GM10847 (cell line): ENCODE results near the gene ANKRD16.

ENCODE experiments used
- POLR2A ChIP-seq: IDR thresholded peaks from 2 replicates; pipeline ENCODE4 v1.6.1; 2011; ENCODE audit not compliant: insufficient read length; ENCODE audit errors: extremely low read depth

The ANKRD16 gene

DNA sequence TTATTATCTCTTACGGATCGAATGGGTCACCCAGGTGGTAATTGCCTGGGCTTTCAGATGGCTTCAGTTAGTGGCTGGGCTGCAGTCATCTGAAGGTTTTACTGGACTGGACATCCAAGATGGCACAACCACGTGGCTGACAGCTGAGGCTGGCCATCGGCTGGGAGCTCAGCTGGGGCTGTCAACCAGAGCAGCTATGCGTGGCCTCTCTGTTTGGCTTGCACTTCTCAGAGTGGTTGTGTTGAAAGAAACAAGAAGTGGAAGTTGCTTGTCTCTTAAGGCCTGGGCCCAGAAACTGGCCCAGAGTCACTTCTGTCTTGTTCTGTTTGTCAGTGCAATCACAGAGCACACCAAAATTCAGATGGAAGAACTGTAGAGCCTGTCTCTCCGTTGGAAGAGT lies 70.8 kb downstream of the ANKRD16 start:
- TF ChIP-seq POLR2A: no peak

DNA sequence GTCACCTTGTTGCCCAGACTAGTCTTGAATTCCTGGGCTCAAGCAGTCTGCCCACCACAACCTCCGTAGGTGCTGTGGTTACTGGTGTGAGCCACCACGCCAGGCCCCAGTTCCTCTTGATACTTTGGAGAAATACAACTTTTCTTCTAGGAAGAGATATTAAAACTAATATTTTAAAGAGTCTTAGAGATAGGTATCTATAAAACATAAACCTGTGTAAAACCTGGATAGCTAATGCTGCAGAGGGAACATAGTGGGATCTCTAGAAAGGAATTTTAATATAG lies 71.7 kb downstream of the ANKRD16 start:
- TF ChIP-seq POLR2A: no peak

DNA sequence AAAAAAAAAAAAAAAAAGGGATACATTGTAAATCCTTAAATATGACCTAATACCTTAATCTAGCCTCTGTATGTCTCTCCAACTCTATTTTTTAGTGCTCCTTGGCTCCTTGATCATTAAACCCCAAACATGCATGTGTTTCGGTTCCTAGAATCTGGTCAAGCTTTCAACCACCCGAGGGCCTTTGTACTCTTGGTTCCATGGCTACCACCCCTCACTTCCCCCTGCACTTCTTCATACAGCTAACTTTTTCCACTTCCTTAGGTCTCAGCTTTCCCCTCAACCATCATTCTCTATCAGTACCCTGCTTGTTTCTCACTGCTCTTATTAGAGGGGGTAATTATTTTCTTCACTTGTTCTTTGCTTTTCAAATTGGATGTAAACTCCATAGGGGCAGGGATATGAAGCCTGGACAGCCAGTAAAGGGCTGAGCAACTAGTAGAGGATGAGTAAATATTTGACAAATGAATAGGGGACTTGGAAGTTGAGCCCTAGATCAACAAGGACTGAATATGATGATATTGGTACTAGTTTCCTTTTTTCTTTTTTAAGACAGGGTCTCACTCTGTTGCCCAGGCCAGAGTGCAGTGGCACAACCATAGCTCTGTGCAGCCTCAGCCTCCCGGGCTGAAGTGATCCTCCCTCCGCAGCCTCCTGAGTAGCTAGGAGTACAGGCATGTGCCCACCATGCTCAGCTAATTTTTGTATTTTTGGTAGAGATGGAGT lies 72.2 kb downstream of the ANKRD16 start:
- TF ChIP-seq POLR2A: no peak

DNA sequence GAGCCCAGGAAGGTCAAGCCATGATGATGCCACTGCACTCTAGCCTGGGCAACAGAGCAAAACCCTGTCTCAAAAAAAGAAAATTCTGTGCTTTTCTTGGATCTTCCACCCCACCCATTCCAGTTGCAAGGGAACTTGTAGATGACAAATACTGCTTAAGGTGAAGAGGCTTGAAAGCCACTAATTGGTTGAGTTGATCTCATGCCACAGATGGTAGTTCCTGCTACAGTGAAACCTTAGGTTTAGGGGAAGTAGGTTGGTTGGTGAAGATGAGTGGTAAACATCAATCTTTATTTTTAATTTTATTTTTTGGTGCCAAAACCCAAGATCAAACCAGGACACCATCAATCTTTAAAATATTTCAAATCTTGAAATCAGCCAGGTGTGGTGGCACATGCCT lies 73.5 kb downstream of the ANKRD16 start:
- TF ChIP-seq POLR2A: no peak

DNA sequence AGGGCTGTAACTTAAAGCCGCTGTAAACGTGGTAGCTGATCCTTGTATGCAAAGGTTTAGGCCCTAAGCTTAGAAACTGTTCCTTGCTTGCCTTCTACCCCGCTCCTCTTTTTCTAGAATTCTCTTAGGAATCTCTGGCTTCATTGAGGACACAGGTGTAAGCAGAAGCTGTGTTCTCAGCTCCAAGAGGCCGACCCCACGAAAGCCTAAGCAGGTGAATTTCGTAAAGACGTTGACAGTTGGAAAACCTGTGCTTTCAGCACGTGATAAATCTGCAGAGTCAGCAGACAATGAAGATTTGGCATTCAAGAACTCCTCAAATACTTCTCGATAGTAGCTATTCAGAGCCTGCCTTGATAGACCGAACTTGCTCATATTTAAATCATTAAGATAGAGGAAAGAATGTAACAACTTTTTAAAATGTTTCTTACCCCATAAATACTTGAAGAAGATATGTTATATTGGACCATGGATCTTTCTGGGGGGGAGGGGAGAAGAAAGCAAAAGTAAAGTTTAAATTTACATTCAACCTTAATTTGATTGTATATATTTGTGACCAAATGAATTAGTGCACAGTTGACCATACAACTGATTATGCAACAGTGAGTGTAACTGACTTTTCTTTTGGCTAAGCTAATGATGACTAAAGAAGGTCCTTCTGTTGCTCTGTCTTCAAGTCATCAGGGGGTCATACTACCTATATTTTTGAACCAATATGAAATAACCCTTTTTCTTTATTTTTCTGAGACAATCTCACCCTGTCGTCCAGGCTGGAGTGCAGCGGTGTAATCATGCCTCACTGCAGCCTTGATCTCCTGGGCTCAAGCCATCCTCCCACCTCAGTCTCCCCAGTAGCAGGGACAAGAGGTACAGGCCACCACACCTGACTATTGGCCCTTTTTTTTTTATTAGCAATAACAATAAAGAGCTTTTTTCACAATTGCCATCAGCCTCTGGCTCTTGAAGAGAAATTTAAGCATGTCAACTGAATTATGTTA lies 75.3 kb downstream of the ANKRD16 start:
- no peak for TF ChIP-seq POLR2A

DNA sequence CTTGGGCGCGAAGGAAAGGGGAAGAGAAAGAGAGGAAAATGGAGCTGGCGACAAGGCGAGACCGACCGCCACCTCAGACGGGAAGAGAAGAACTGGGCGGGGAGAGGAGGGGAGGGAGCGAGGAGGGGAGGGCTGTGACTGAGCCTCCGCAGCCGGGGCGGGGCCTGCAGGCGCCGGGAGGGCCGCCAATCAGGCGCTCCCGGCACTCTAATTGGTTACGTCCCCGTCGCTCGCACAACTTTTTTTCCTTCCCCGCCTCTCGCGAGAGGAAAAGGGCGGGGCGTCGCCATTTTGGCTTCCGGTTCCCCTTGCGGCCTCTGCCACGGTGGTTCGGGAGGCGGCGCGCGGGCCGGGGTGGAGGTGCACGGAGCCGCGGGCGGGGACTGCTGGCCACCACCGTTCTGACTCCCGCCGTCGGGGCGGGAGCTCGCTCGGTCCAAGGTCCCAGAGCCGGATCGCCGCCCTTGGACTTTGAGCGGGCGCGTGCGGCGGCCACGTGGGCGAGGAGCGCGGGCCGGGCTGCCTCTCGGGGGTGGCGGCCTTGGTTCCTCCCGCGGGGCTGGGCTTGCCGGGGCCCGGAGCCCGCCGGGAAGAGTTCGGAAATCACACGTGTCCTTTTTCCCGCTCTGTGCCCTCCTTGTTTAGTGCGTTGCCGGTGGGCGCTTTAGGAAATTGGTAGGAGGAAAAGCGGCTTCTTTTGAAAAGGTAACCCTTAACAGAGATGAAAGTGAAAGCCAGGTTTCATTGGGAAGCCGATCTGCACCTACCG lies 76.2 kb downstream of the ANKRD16 start, which contains the start of gene GDI2:
TSS of gene GDI2 (minus strand) at position 94 of the 769 bp plus-strand sequence. CDS start 176 bp downstream, outside the sequence.
- peak; percentile 85 for TF ChIP-seq POLR2A

DNA sequence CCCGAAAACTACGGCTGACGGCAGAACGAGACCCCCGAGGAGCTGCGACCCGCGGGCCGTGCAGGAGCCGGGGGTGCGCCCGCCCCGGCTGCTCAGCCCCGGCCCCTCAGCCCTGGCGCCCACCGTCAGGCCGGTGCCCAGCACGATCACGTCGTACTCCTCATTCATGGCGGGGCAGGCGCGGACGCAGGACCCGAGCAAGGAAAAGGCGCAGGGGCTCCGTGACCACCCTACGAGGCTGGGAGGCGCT lies 76.7 kb downstream of the ANKRD16 start:
- TF ChIP-seq POLR2A: no peak

DNA sequence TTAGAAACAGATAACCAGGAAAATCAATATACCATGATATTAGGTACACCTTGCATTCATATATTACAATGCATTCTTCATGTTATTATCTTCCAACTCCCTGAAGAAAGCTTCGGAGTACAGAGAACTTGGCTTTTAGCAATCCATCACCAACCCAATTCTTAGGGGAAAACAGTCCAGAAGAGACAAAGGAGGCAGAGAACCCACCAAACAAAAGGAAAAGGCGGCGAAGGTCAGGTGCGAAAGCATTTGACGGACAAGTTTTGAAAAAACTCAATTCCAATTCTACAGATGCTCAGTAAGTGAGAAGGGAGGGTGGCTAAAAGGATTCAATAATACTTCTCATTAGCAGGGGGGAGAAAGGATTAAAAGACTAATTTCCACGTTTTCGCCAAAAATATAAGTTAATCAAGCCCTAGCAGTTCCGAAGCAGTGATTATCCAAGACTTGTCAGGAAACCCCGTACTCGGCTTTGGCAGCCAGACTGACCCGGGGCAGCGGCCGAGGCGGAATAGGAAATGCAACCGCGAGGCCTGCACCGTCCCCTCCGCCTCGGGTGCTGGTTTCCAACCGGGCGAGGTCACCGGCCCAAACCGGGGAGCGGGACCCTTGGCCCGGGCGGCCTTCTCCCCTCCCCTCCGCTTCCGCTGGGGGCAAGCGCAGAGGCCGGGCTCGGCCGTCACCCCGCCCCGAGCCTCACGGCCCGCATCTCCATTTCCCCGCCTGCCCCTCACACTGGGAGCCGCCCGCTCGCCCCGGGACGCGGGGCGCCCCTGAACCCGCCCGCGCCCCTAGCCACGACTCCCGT lies 77.2 kb downstream of the ANKRD16 start:
- TF ChIP-seq POLR2A: no peak
